RWPE2 (cell line): ENCODE data around the gene SCLY.

Experiments used
- ATAC-seq: fragments of 200-7000 bp; cut with Tn5 transposase; 3 replicates; pipeline ENCODE4 v1.9.1; 2021; ENCODE audit warnings: low read depth
- DNase-seq: peaks from one replicate; pipeline ENCODE4 v3.0.0-alpha.2; 2020; ENCODE audit warnings: low spot score
- H3K27ac ChIP-seq: fragments of 450-650 bp; 2 replicates; pipeline ENCODE4 v1.5.1; 2017; ENCODE audit warnings: mild to moderate bottlenecking; ENCODE audit not compliant: poor library complexity, severe bottlenecking
- H3K27me3 ChIP-seq: fragments of 250-450 bp; sonication (Bioruptor Pico); 2 replicates; pipeline ENCODE4 v1.5.1; 2021; ENCODE audit warnings: mild to moderate bottlenecking, moderate library complexity; ENCODE audit not compliant: insufficient read depth, poor library complexity, severe bottlenecking
- H3K36me3 ChIP-seq: fragments of 250-450 bp; sonication (Bioruptor Pico); 2 replicates; pipeline ENCODE4 v1.5.1; 2020; ENCODE audit warnings: low read depth, mild to moderate bottlenecking, moderate library complexity
- H3K4me1 ChIP-seq: fragments of 250-450 bp; sonication (Bioruptor Pico); 2 replicates; pipeline ENCODE4 v1.5.1; 2021; ENCODE audit warnings: mild to moderate bottlenecking, moderate library complexity; ENCODE audit not compliant: insufficient read depth, poor library complexity, severe bottlenecking
- H3K4me3 ChIP-seq: fragments of 250-450 bp; sonication (Bioruptor Pico); 2 replicates; pipeline ENCODE4 v1.5.1; 2021; ENCODE audit warnings: mild to moderate bottlenecking, moderate library complexity; ENCODE audit not compliant: severe bottlenecking
- H3K9me3 ChIP-seq: fragments of 250-450 bp; sonication (Bioruptor Pico); 2 replicates; pipeline ENCODE4 v1.5.1; 2021; ENCODE audit warnings: mild to moderate bottlenecking, moderate library complexity; ENCODE audit not compliant: severe bottlenecking
- CTCF ChIP-seq: fragments of 450-650 bp; IDR thresholded peaks from one replicate; pipeline ENCODE4 v1.5.1; 2017; ENCODE audit warnings: mild to moderate bottlenecking, moderate library complexity; ENCODE audit not compliant: poor library complexity, severe bottlenecking

Gene SCLY

GRCh38 chr2:238080518-238080917, 19.7 kb downstream of the SCLY start:
- Histone ChIP-seq H3K27me3 (no peaks in the 10 kb centered on the region), H3K4me1 (no peaks in the 10 kb centered on the region), H3K27ac (no peak overlapping the region), H3K9me3 (no peaks in the 10 kb centered on the region), H3K36me3 (peaks cover 63% of the 10 kb centered on the region), H3K4me3 (no peak overlapping the region)
- no peak for TF ChIP-seq CTCF
- peak; percentile 33 for DNase-seq
- ATAC-seq = no peak

- no peak for ATAC-seq
- H3K4me3 ChIP-seq = no peak overlapping the region
- TF ChIP-seq CTCF = no peak
- H3K36me3 ChIP-seq = peaks cover 59% of the 10 kb centered on the region
- H3K4me1 ChIP-seq = no peaks in the 10 kb centered on the region
- no peaks in the 10 kb centered on the region for H3K9me3 ChIP-seq
- H3K27ac ChIP-seq = no peak overlapping the region
- peak; percentile 18 for DNase-seq
- no peaks in the 10 kb centered on the region for H3K27me3 ChIP-seq
Measured at GRCh38 chr2:238081150-238081549, 20.3 kb downstream of the SCLY start.

- H3K36me3 ChIP-seq = peaks cover 56% of the 10 kb centered on the region
- no peak overlapping the region for H3K27ac ChIP-seq
- H3K27me3 ChIP-seq = no peaks in the 10 kb centered on the region
- no peak for ATAC-seq
- H3K9me3 ChIP-seq = no peaks in the 10 kb centered on the region
- no peak for TF ChIP-seq CTCF
- DNase-seq = peak; percentile 15
- H3K4me1 ChIP-seq = no peaks in the 10 kb centered on the region
- H3K4me3 ChIP-seq = no peak overlapping the region
Measured at GRCh38 chr2:238081561-238081960, 20.8 kb downstream of the SCLY start.

GRCh38 chr2:238082151-238082550, 21.4 kb downstream of the SCLY start:
- peaks cover 50% of the 10 kb centered on the region for H3K36me3 ChIP-seq
- H3K4me1 ChIP-seq = no peaks in the 10 kb centered on the region
- H3K4me3 ChIP-seq = no peak overlapping the region
- no peak overlapping the region for H3K27ac ChIP-seq
- no peaks in the 10 kb centered on the region for H3K27me3 ChIP-seq
- H3K9me3 ChIP-seq = no peaks in the 10 kb centered on the region
- DNase-seq (peak; percentile 36), ATAC-seq (no peak)
- TF ChIP-seq CTCF = no peak

- TF ChIP-seq CTCF = no peak
- Histone ChIP-seq H3K27me3 (no peaks in the 10 kb centered on the region), H3K4me1 (no peaks in the 10 kb centered on the region), H3K27ac (no peak overlapping the region), H3K4me3 (no peak overlapping the region), H3K9me3 (no peaks in the 10 kb centered on the region), H3K36me3 (peaks cover 46% of the 10 kb centered on the region)
- DNase-seq = peak; percentile 8
- no peak for ATAC-seq
Measured at GRCh38 chr2:238082827-238083226, 22.0 kb downstream of the SCLY start.
